ENCODE measurements around the gene TAS2R5. TPM values are rescaled to one million over a fixed set of nuclear protein-coding genes. Genes with fewer than 3 reads are reported as not detected.

The TAS2R5 gene, protein sequence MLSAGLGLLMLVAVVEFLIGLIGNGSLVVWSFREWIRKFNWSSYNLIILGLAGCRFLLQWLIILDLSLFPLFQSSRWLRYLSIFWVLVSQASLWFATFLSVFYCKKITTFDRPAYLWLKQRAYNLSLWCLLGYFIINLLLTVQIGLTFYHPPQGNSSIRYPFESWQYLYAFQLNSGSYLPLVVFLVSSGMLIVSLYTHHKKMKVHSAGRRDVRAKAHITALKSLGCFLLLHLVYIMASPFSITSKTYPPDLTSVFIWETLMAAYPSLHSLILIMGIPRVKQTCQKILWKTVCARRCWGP
- under 0.01 and 0.36 TPM in 2 replicates for total RNA-seq (2012; rRNA removed)
- 0.32 and 0.33 TPM in 2 replicates for polyA plus RNA-seq (2012; rRNA removed)
- polyA plus RNA-seq (2012; cell fraction: cytosol; rRNA removed) = 0.03 TPM in 1 of 2 replicates, not detected in the other
- 1.0 and 4.1 TPM in 2 replicates for polyA plus RNA-seq (2012; cell fraction: nucleus; rRNA removed; ENCODE audit: low replicate concordance)
- percentile 54 among the genes with signal in this experiment for Bru-seq, nascent RNA
- BruChase-seq, experiment 1, labeled RNA remaining after a 6-hour chase = percentile 72 among the genes with signal in this experiment
- BruChase-seq, experiment 2, labeled RNA remaining after a 2-hour chase = percentile 78 among the genes with signal in this experiment
- long read RNA-seq = 0 reads

DNA sequence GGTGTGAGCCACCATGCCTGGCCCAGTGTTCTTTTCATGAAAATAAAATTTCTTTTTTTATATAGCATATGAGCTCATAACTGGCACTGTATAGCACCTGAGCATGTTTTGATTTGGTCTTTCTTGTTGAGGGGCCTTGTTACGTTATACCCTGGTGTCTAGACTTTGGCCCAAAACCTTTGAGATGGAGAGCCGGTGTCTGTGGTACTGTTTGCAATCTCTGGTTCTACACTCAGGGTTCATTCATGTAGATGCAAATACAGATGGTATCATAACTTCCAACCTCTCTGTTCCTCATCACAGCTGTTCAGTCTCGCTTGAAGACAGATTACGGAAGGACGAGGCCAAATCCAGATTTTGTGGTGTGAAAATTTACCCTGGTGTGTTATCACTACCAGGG, at the start of gene TAS2R5:
Gene TAS2R5, plus strand, starts transcription at position 301 of the 400 bp plus-strand sequence. CDS start 145 bp downstream, outside the sequence.
- Histone ChIP-seq H3K14ac (replicated peaks; ENCODE audit: low read depth, low read length) (no peak within 1 kb of the TSS), H3K4me2 (ENCODE audit: low read depth, low read length) (no peak within 1 kb of the TSS), H3K9me1 (ENCODE audit: insufficient read depth, low read length) (no peaks in the 10 kb centered on the region), H3K4me1 (ENCODE audit: control insufficient read depth, insufficient read depth, low read length) (no peaks in the 10 kb centered on the region), H3K27me3 (ENCODE audit: control insufficient read depth, insufficient read depth, low read length) (no peaks in the 10 kb centered on the region), H3K56ac (ENCODE audit: extremely low read depth, insufficient read depth, low read length) (no peak within 1 kb of the TSS), H3K27ac (ENCODE audit: insufficient read depth, low read length) (no peak within 1 kb of the TSS), H3K4me3 (ENCODE audit: insufficient read depth, low read depth, low read length) (no peak within 1 kb of the TSS), H4K8ac (ENCODE audit: low read depth in 2 of 2, low read length in 2 of 2) (no peak within 1 kb of the TSS), H2BK120ac (ENCODE audit: low read depth, low read length) (no peak within 1 kb of the TSS), H4K5ac (ENCODE audit: low read depth, low read length) (no peak within 1 kb of the TSS), H3K79me1 (ENCODE audit: low read depth in 1 of 2, low read length in 2 of 2) (no peaks in the 10 kb centered on the region), H4K91ac (ENCODE audit: insufficient read depth, low read depth, low read length) (no peak within 1 kb of the TSS), H2BK20ac (ENCODE audit: low read depth, low read length) (no peak within 1 kb of the TSS), H2AK9ac (replicated peaks; ENCODE audit: low read depth, low read length, poor library complexity) (no peak within 1 kb of the TSS), H2BK15ac (ENCODE audit: low read depth, low read length) (no peak within 1 kb of the TSS), H2AFZ (replicated peaks; ENCODE audit: low read length, poor library complexity) (no peak within 1 kb of the TSS), H4K20me1 (ENCODE audit: insufficient read depth, low read length) (no peaks in the 10 kb centered on the region), H3K9ac (ENCODE audit: low read depth, low read length) (no peak within 1 kb of the TSS), H3K9me3 (ENCODE audit: control insufficient read depth, insufficient read depth, low read length) (no peaks in the 10 kb centered on the region), H3K36me3 (ENCODE audit: control insufficient read depth, insufficient read depth, low read length) (no peaks in the 10 kb centered on the region), H3K18ac (ENCODE audit: low read depth, low read length) (no peak within 1 kb of the TSS), H3K4ac (ENCODE audit: low read depth, low read length) (no peak within 1 kb of the TSS), H3K23ac (ENCODE audit: low read depth, low read length) (no peak within 1 kb of the TSS), H2AK5ac (ENCODE audit: low read depth, low read length) (no peak within 1 kb of the TSS), H2BK5ac (ENCODE audit: low read depth, low read length, poor library complexity, severe bottlenecking) (no peak within 1 kb of the TSS)
- no peak for DNase-seq
- POLR2A ChIA-PET (ENCODE audit: unreplicated experiment) = no interaction called here
- in situ Hi-C loops (cut with MboI; ENCODE audit: low sequenced_read_pairs) = no loop called here
- no TSS peak for BruUV-seq (replicated peaks)
- no peak for ATAC-seq (ENCODE audit: low read depth)
- CTCF ChIA-PET = interaction anchor here (1.1 kb wide), 1 partner anchor 11 kb away, joined by 3 read pairs; no protein-coding TSS in a partner anchor
- WGBS, 2 experiments (ENCODE audit: extremely low coverage in 2 of 2, insufficient read length in 1 of 2) = no CpG with 5 or more reads among the region's 5 CpGs
- TF ChIP-seq CHD1 (IDR thresholded peaks at IDR 0.05; ENCODE audit: low read depth, low read length) = no peak
- TF ChIP-seq FOS (IDR thresholded peaks at IDR 0.05; ENCODE audit: low read depth, low read length) = no peak
- TF ChIP-seq RCOR1 (IDR thresholded peaks at IDR 0.05; ENCODE audit: insufficient replicate concordance, low read length) = no peak
- TF ChIP-seq MXI1 (IDR thresholded peaks at IDR 0.05; ENCODE audit: borderline replicate concordance, low read depth, low read length) = no peak
- TF ChIP-seq, protein P1, sequence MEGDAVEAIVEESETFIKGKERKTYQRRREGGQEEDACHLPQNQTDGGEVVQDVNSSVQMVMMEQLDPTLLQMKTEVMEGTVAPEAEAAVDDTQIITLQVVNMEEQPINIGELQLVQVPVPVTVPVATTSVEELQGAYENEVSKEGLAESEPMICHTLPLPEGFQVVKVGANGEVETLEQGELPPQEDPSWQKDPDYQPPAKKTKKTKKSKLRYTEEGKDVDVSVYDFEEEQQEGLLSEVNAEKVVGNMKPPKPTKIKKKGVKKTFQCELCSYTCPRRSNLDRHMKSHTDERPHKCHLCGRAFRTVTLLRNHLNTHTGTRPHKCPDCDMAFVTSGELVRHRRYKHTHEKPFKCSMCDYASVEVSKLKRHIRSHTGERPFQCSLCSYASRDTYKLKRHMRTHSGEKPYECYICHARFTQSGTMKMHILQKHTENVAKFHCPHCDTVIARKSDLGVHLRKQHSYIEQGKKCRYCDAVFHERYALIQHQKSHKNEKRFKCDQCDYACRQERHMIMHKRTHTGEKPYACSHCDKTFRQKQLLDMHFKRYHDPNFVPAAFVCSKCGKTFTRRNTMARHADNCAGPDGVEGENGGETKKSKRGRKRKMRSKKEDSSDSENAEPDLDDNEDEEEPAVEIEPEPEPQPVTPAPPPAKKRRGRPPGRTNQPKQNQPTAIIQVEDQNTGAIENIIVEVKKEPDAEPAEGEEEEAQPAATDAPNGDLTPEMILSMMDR (conservative IDR thresholded peaks at IDR 0.05; ENCODE audit: low read depth, low read length) = no peak
- TF ChIP-seq, protein P2, sequence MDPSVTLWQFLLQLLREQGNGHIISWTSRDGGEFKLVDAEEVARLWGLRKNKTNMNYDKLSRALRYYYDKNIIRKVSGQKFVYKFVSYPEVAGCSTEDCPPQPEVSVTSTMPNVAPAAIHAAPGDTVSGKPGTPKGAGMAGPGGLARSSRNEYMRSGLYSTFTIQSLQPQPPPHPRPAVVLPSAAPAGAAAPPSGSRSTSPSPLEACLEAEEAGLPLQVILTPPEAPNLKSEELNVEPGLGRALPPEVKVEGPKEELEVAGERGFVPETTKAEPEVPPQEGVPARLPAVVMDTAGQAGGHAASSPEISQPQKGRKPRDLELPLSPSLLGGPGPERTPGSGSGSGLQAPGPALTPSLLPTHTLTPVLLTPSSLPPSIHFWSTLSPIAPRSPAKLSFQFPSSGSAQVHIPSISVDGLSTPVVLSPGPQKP (IDR thresholded peaks at IDR 0.05; ENCODE audit: borderline replicate concordance, low read depth, low read length) = no peak
- TF ChIP-seq RFX5 (IDR thresholded peaks at IDR 0.05; ENCODE audit: low read depth, low read length) = no peak
- TF ChIP-seq MAFK (IDR thresholded peaks at IDR 0.05; ENCODE audit: low read depth, low read length) = no peak
- TF ChIP-seq, protein P3, sequence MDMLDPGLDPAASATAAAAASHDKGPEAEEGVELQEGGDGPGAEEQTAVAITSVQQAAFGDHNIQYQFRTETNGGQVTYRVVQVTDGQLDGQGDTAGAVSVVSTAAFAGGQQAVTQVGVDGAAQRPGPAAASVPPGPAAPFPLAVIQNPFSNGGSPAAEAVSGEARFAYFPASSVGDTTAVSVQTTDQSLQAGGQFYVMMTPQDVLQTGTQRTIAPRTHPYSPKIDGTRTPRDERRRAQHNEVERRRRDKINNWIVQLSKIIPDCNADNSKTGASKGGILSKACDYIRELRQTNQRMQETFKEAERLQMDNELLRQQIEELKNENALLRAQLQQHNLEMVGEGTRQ (IDR thresholded peaks at IDR 0.05; ENCODE audit: low read depth, low read length) = no peak
- no peak for TF ChIP-seq SMC3 (IDR thresholded peaks at IDR 0.05; ENCODE audit: low read depth, low read length)
- no peak for TF ChIP-seq BHLHE40 (IDR thresholded peaks at IDR 0.05; ENCODE audit: low read depth, low read length)
- TF ChIP-seq POLR2A (IDR thresholded peaks at IDR 0.05; ENCODE audit: low read depth, low read length) = no peak
- intact Hi-C loops (cut with micrococcal nuclease) = no loop called here
- dilution Hi-C loops (cut with HindIII; ENCODE audit: low sequenced_read_pairs, unreplicated experiment) = no loop called here

All from IMR-90 (cell line).